SKM-1 treated with dmso at 0.1 percent for 144 hours (cell line): ENCODE measurements around the gene RIBC2.
"Not testable (repeated sequence)": the region's sequence is repeated elsewhere in the genome, so short reads cannot be mapped to it uniquely, and the experiment has no call there.

Experiments
- DNase-seq: peaks from one replicate; lab custom pipeline; 2025; ENCODE audit not compliant: unreplicated experiment; lab: John Stamatoyannopoulos, UW

The RIBC2 gene

GRCh38 chr22:45447596-45447995, 34.1 kb downstream of the RIBC2 start:
- not testable (repeated sequence) for DNase-seq

- no peak for DNase-seq
These were observed 34.9 kb downstream of the RIBC2 start for GRCh38 chr22:45448431-45448830.

GRCh38 chr22:45449442-45449841, 35.9 kb downstream of the RIBC2 start:
- DNase-seq = not testable (repeated sequence)

- DNase-seq = no peak
These were observed 36.8 kb downstream of the RIBC2 start for GRCh38 chr22:45450101-45450785.

- no peak for DNase-seq
These were observed 37.6 kb downstream of the RIBC2 start for GRCh38 chr22:45450921-45451651.

- DNase-seq = no peak
These were observed 38.5 kb downstream of the RIBC2 start for GRCh38 chr22:45451972-45452371.

- no peak for DNase-seq
These were observed 39.3 kb downstream of the RIBC2 start for GRCh38 chr22:45452565-45453379.

- DNase-seq = no peak
These were observed 40.3 kb downstream of the RIBC2 start for GRCh38 chr22:45453764-45454163.

- no peak for DNase-seq
These were observed 40.8 kb downstream of the RIBC2 start for GRCh38 chr22:45454275-45454674.

- DNase-seq = no peak
These were observed 41.7 kb downstream of the RIBC2 start for GRCh38 chr22:45455212-45455611.

GRCh38 chr22:45455621-45456020, 42.1 kb downstream of the RIBC2 start:
- DNase-seq = no peak

GRCh38 chr22:45456811-45457210, 43.3 kb downstream of the RIBC2 start:
- no peak for DNase-seq

- DNase-seq = no peak
These were observed 45.0 kb downstream of the RIBC2 start for GRCh38 chr22:45458532-45458931.

GRCh38 chr22:45459235-45459634, 45.7 kb downstream of the RIBC2 start:
- DNase-seq = no peak

- DNase-seq = no peak
These were observed 47.0 kb downstream of the RIBC2 start for GRCh38 chr22:45460288-45461109.

GRCh38 chr22:45462034-45462655, 48.7 kb downstream of the RIBC2 start:
- DNase-seq = peak; percentile 14

- DNase-seq = not testable (repeated sequence)
These were observed 50.2 kb downstream of the RIBC2 start for GRCh38 chr22:45463691-45464090.

GRCh38 chr22:45465633-45466032, 52.1 kb downstream of the RIBC2 start:
- DNase-seq = no peak

GRCh38 chr22:45468872-45469271, 55.4 kb downstream of the RIBC2 start:
- DNase-seq = no peak

- DNase-seq = peak; percentile 51
These were observed 56.0 kb downstream of the RIBC2 start for GRCh38 chr22:45469281-45470073.
